H1 (cell line): ENCODE measurements around the gene SPTBN4. TPM values are rescaled to one million over a fixed set of nuclear protein-coding genes. Genes with fewer than 3 reads are reported as not detected.

ENCODE experiments used
- CTCF ChIA-PET: fragments of 300-600 bp; sonication (Branson Sonifier 250); formaldehyde crosslinking; loops from one replicate; lab custom pipeline; 2021; ENCODE audit not compliant: partially characterized antibody; lab: Charles Lee
- POLR2A ChIA-PET: fragments of 300-600 bp; sonication (Branson Sonifier 250); formaldehyde crosslinking; loops from one replicate; lab custom pipeline; 2021; ENCODE audit warnings: inconsistent platforms; ENCODE audit not compliant: partially characterized antibody; lab: Charles Lee
- DNase-seq, 2 experiments: peaks; one replicate each; pipeline versions ENCODE4 v3.0.0 to v3.0.0-alpha.2; 2010 to 2022; ENCODE audit warnings: low spot score in 2 of 2, low read depth in 1 of 2, mixed read lengths in 1 of 2
- FAIRE-seq: peaks from 2 replicates; lab custom pipeline; 2011; peaks lifted over from hg19 to GRCh38; lab: Jason Lieb, UNC
- H2AFZ ChIP-seq: 2 replicates; pipeline ENCODE4 v1.8.1; 2012; ENCODE audit warnings: low read length, inconsistent platforms
- H2AK5ac ChIP-seq: 2 replicates; pipeline ENCODE4 v1.6.1; 2013; ENCODE audit warnings: low read depth, low read length
- H2BK120ac ChIP-seq: replicated peaks from 2 replicates; pipeline ENCODE3; 2013; ENCODE audit warnings: low read depth, low read length, inconsistent platforms
- H2BK12ac ChIP-seq: 2 replicates; pipeline ENCODE4 v1.6.1; 2013; ENCODE audit warnings: low read depth, low read length
- H2BK15ac ChIP-seq: 2 replicates; pipeline ENCODE4 v1.6.1; 2013; ENCODE audit warnings: low read length
- H2BK20ac ChIP-seq: 2 replicates; pipeline ENCODE4 v1.6.1; 2013; ENCODE audit warnings: low read length
- H2BK5ac ChIP-seq: 2 replicates; pipeline ENCODE4 v1.6.1; 2013; ENCODE audit warnings: low read depth, low read length
- H3K14ac ChIP-seq: 2 replicates; pipeline ENCODE4 v1.6.1; 2013; ENCODE audit warnings: inconsistent platforms; ENCODE audit not compliant: insufficient read length
- H3K18ac ChIP-seq: 2 replicates; pipeline ENCODE4 v1.6.1; 2013; ENCODE audit warnings: low read length; ENCODE audit errors: extremely low read depth
- H3K23ac ChIP-seq: 2 replicates; pipeline ENCODE4 v1.6.1; 2013; ENCODE audit warnings: inconsistent platforms; ENCODE audit not compliant: insufficient read length
- H3K23me2 ChIP-seq: 2 replicates; pipeline ENCODE4 v1.6.1; 2013; ENCODE audit warnings: low read depth, low read length
- H3K27ac ChIP-seq: 2 replicates; pipeline ENCODE4 v1.6.1; 2011; ENCODE audit warnings: low read depth, low read length, inconsistent platforms
- H3K27me3 ChIP-seq, 4 experiments: replicated peaks in 1 of 4; 1 replicate in 1 of 4; 2 replicates in 3 of 4; pipeline versions ENCODE4 v1.6.1 to v1.8.1; 2011 to 2013; ENCODE audit warnings: low read length in 3 of 4, mild to moderate bottlenecking in 3 of 4, inconsistent platforms in 2 of 4, mixed read lengths in 2 of 4, moderate library complexity in 1 of 4; ENCODE audit not compliant: control insufficient read depth in 3 of 4, insufficient read depth in 3 of 4; ENCODE audit errors: extremely low read depth in 1 of 4
- H3K36me3 ChIP-seq, 4 experiments: 2 replicates each; pipeline versions ENCODE4 v1.6.1 to v1.8.1; 2011 to 2013; ENCODE audit warnings: mild to moderate bottlenecking in 4 of 4, low read length in 3 of 4, moderate library complexity in 2 of 4, control low read depth in 1 of 4, inconsistent platforms in 1 of 4; ENCODE audit not compliant: insufficient read depth in 4 of 4, control insufficient read depth in 2 of 4
- H3K4ac ChIP-seq: replicated peaks from 2 replicates; pipeline ENCODE3; 2013; ENCODE audit warnings: low read length, low read depth, mixed read lengths, inconsistent platforms; ENCODE audit not compliant: insufficient read length
- H3K4me1 ChIP-seq, 4 experiments: replicated peaks in 1 of 4; 1 replicate in 1 of 4; 2 replicates in 3 of 4; pipeline versions ENCODE4 v1.6.1 to v1.8.1; 2011 to 2013; ENCODE audit warnings: low read length in 3 of 4, inconsistent platforms in 2 of 4, mixed read lengths in 1 of 4; ENCODE audit not compliant: insufficient read depth in 4 of 4, control insufficient read depth in 3 of 4
- H3K4me2 ChIP-seq, 2 experiments: 2 replicates each; pipeline versions ENCODE4 v1.6.1 to v1.8.1; 2011 to 2013; ENCODE audit warnings: low read depth in 2 of 2, low read length in 2 of 2, control low read depth in 1 of 2, inconsistent platforms in 1 of 2, mild to moderate bottlenecking in 1 of 2; ENCODE audit not compliant: insufficient read depth in 1 of 2
- H3K4me3 ChIP-seq, 4 experiments: fragments of 200-600, 300-600 bp in 1 of 4; sonication (generic), shearing (Covaris generic), sonication (Bioruptor Twin) in 1 of 4; 2 replicates each; pipeline versions ENCODE4 v1.5.1 to v1.8.1; 2011 to 2016; ENCODE audit warnings: low read length in 4 of 4, low read depth in 3 of 4, control low read depth in 2 of 4, inconsistent platforms in 2 of 4, mild to moderate bottlenecking in 2 of 4, mixed read lengths in 1 of 4, moderate library complexity in 1 of 4; ENCODE audit not compliant: insufficient read depth in 2 of 4; ENCODE audit errors: extremely low read depth in 1 of 4
- H3K56ac ChIP-seq: replicated peaks from 2 replicates; pipeline ENCODE3; 2013; ENCODE audit warnings: low read depth, mild to moderate bottlenecking, mixed read lengths, low read length, inconsistent platforms; ENCODE audit not compliant: insufficient read length
- H3K79me1 ChIP-seq: 2 replicates; pipeline ENCODE4 v1.6.1; 2013; ENCODE audit warnings: low read depth, low read length, control low read depth
- H3K79me2 ChIP-seq, 2 experiments: 2 replicates each; pipeline versions ENCODE4 v1.6.1 to v1.8.1; 2012 to 2013; ENCODE audit warnings: low read length in 2 of 2, mild to moderate bottlenecking in 2 of 2, inconsistent platforms in 1 of 2; ENCODE audit not compliant: insufficient read depth in 2 of 2, control insufficient read depth in 1 of 2
- H3K9ac ChIP-seq, 4 experiments: replicated peaks in 1 of 4; 1 replicate in 1 of 4; 2 replicates in 3 of 4; pipeline versions ENCODE4 v1.6.1 to v1.8.1; 2011 to 2013; ENCODE audit warnings: low read depth in 3 of 4, low read length in 3 of 4, control low read depth in 2 of 4, mild to moderate bottlenecking in 2 of 4, moderate library complexity in 2 of 4, inconsistent platforms in 1 of 4; ENCODE audit errors: extremely low read depth in 1 of 4
- H3K9me3 ChIP-seq, 2 experiments: 2 replicates each; pipeline versions ENCODE4 v1.6.1 to v1.8.1; 2012 to 2013; ENCODE audit warnings: mild to moderate bottlenecking in 2 of 2, moderate library complexity in 2 of 2, control low read depth in 1 of 2, inconsistent platforms in 1 of 2, low read depth in 1 of 2, low read length in 1 of 2, mixed read lengths in 1 of 2; ENCODE audit not compliant: insufficient read depth in 2 of 2
- H4K20me1 ChIP-seq, 2 experiments: replicated peaks in 1 of 2; 2 replicates each; pipeline versions ENCODE3 to v1.8.1; 2011 to 2013; ENCODE audit warnings: inconsistent platforms in 2 of 2, low read length in 2 of 2, mild to moderate bottlenecking in 1 of 2; ENCODE audit not compliant: insufficient read depth in 2 of 2, control insufficient read depth in 1 of 2
- H4K5ac ChIP-seq: 2 replicates; pipeline ENCODE4 v1.6.1; 2013; ENCODE audit warnings: low read length, low read depth, mixed read lengths, inconsistent platforms; ENCODE audit not compliant: insufficient read length
- H4K8ac ChIP-seq: 2 replicates; pipeline ENCODE4 v1.8.0; 2013; ENCODE audit warnings: mild to moderate bottlenecking, moderate library complexity, low read length, inconsistent platforms; ENCODE audit not compliant: insufficient read depth; ENCODE audit errors: extremely low read depth
- H4K91ac ChIP-seq: replicated peaks from 2 replicates; pipeline ENCODE3; 2013; ENCODE audit warnings: low read length, mixed read lengths, inconsistent platforms; ENCODE audit not compliant: insufficient read length
- CBX5 ChIP-seq: fragments of 300-800, 300-1000 bp; sonication (generic); IDR thresholded peaks from 2 replicates; pipeline ENCODE4 v1.7.1; 2016; ENCODE audit warnings: antibody characterized with exemption, low read length, low read depth
- CEBPB ChIP-seq: IDR thresholded peaks from 2 replicates; pipeline ENCODE4 v1.6.1; 2012; ENCODE audit warnings: low read depth, low read length
- GABPA ChIP-seq: IDR thresholded peaks from 2 replicates; pipeline ENCODE4 v1.6.1; 2011; ENCODE audit warnings: mild to moderate bottlenecking, low read length, moderate library complexity, borderline replicate concordance; ENCODE audit not compliant: insufficient read depth
- RXRA ChIP-seq: IDR thresholded peaks from 2 replicates; pipeline ENCODE4 v1.6.1; 2011; ENCODE audit warnings: low read depth, mild to moderate bottlenecking, low read length, moderate library complexity; ENCODE audit not compliant: insufficient read depth
- SIX5 ChIP-seq: IDR thresholded peaks from 2 replicates; pipeline ENCODE4 v1.6.1; 2011; ENCODE audit warnings: mild to moderate bottlenecking, low read depth, low read length
- SRF ChIP-seq: IDR thresholded peaks from 2 replicates; pipeline ENCODE4 v1.6.1; 2011; ENCODE audit warnings: mild to moderate bottlenecking, low read depth, low read length, moderate library complexity
- YY1 ChIP-seq: IDR thresholded peaks from 2 replicates; pipeline ENCODE4 v1.6.1; 2011; ENCODE audit warnings: low read depth, mild to moderate bottlenecking, low read length
- ZNF274 ChIP-seq: IDR thresholded peaks from 2 replicates; pipeline ENCODE4 v1.7.0; 2012; ENCODE audit warnings: low read length, borderline replicate concordance; ENCODE audit errors: extremely low read depth
- WGBS, 2 experiments: shearing (Covaris generic) in 1 of 2; methylation state at CpG; one replicate each; pipeline versions ENCODE4 v1.1.6 to v1.1.7; 2013 to 2015; ENCODE audit warnings: low lambda C conversion rate in 2 of 2, mixed read lengths in 2 of 2, inconsistent platforms in 1 of 2, low coverage in 1 of 2, missing lambda C conversion rate in 1 of 2; ENCODE audit not compliant: insufficient replicate concordance in 2 of 2, insufficient coverage in 1 of 2, insufficient read length in 1 of 2; ENCODE audit errors: extremely low coverage in 1 of 2, missing lambda C conversion rate in 1 of 2; 5-methylcytosine and 5-hydroxymethylcytosine counted together
- polyA plus RNA-seq, 7 experiments: library from polyadenylated mRNA; depleted of rRNA in 3 of 7; stranded (reverse) in 5 of 7; unstranded in 2 of 7; fragments of >200 nt in 5 of 7; fragments of 200-250 nt in 2 of 7; gene quantifications; 1 replicate in 5 of 7; 2 replicates in 1 of 7; 4 replicates in 1 of 7; pipeline versions ENCODE4 v1.2.1 to v1.2.3, GENCODE V29; 2011 to 2013; ENCODE audit warnings: missing spikeins in 2 of 7, mixed read lengths in 2 of 7
- total RNA-seq: library from RNA; stranded (reverse); fragmentation: NEBNext Ultra II Directional; extraction: Animal tissue kit (Norgen Biotek cat#: 25700); gene quantifications from 2 replicates; pipeline ENCODE4 v1.2.1, GENCODE V29; 2021

Gene SPTBN4
- total and polyA plus RNA-seq, 2 of the 8 experiments (the other 6 are each of a cell fraction or from before 2014, with no cell fraction given): 1.9 to 3.0 TPM

- Histone ChIP-seq H3K27ac (no peak overlapping the region), H4K91ac (no peak overlapping the region), H3K9ac (no peak overlapping the region), H3K14ac (no peak overlapping the region), H2BK120ac (no peak overlapping the region), H3K18ac (no peak overlapping the region), H4K8ac (no peak overlapping the region), H2BK12ac (peak overlapping the region; percentile 17; the same call in 1 of the 2 replicates)
- CTCF ChIA-PET: interaction anchor here (1.2 to 2.7 kb wide), 7 partner anchors 11 to 63 kb away, joined by 3 to 9 read pairs (median 4); no protein-coding TSS in a partner anchor
- no peak for FAIRE-seq
- TF ChIP-seq RXRA (no peak), SRF (no peak), CEBPB (no peak), GABPA (no peak), YY1 (no peak), ZNF274 (no peak), CBX5 (no peak), SIX5 (no peak)
- TF ChIP-seq, all 59 proteins: peak for 0
- Histone ChIP-seq H3K4me2 (no peak overlapping the region; a peak in 1 of 4 replicates), H3K23ac (no peak overlapping the region), H3K79me1 (no peaks in the 10 kb centered on the region), H2BK20ac (no peak overlapping the region), H2AK5ac (no peak overlapping the region), H3K9me3 (no peaks in the 10 kb centered on the region), H3K4me3 (no peak overlapping the region), H3K4ac (no peak overlapping the region), H3K36me3 (peaks cover 0 to 4% (median 0%) of the 10 kb centered on the region in 4 experiments; a peak in 1 of 8 replicates), H3K56ac (no peak overlapping the region), H2AFZ (no peak overlapping the region), H3K79me2 (no peaks in the 10 kb centered on the region), H3K23me2 (peaks cover 15% of the 10 kb centered on the region; the same call in 1 of the 2 replicates), H3K27me3 (peaks cover 28 to 34% (median 33%) of the 10 kb centered on the region in 4 experiments), H3K4me1 (peaks cover 2 to 13% (median 7%) of the 10 kb centered on the region in 4 experiments), H4K20me1 (peaks cover 0 to 1% of the 10 kb centered on the region in 2 experiments), H2BK5ac (no peak overlapping the region), H4K5ac (no peak overlapping the region), H2BK15ac (no peak overlapping the region)
- DNase-seq: no peak
- POLR2A ChIA-PET: interaction anchor here (1.1 to 1.6 kb wide), 3 partner anchors 19 to 129 kb away, joined by 3 to 5 read pairs (median 3); no protein-coding TSS in a partner anchor
- 88% methylated on average over 10 of the region's 10 CpGs; no CpG with 5 or more reads in 1 of the 2 experiments for WGBS, 2 experiments
Observed at GRCh38 chr19:40571831-40572495, 105.2 kb downstream of the SPTBN4 start.
